Activated naive CD8-positive, alpha-beta T cell treated with anti-CD3 and anti-CD28 coated beads for 36 hours (primary cell): ENCODE data around the gene SYT17. TPM values are rescaled to one million over a fixed set of nuclear protein-coding genes. Genes with fewer than 3 reads are reported as not detected.

Experiments used
- DNase-seq: peaks from one replicate; pipeline ENCODE4 v3.0.0; 2021
- H3K27ac Mint-ChIP-seq: one replicate; pipeline ENCODE4 v1.8.0; 2022; ENCODE audit warnings: mild to moderate bottlenecking, moderate library complexity, mixed read lengths
- H3K27me3 Mint-ChIP-seq: one replicate; pipeline ENCODE4 v1.8.0; 2022; ENCODE audit warnings: mild to moderate bottlenecking, mixed read lengths
- H3K36me3 Mint-ChIP-seq: one replicate; pipeline ENCODE4 v1.8.0; 2021; ENCODE audit warnings: mild to moderate bottlenecking, mixed read lengths
- H3K4me1 Mint-ChIP-seq: one replicate; pipeline ENCODE4 v1.8.0; 2021; ENCODE audit warnings: mixed read lengths
- H3K4me3 Mint-ChIP-seq: one replicate; pipeline ENCODE4 v1.8.0; 2022; ENCODE audit warnings: mild to moderate bottlenecking, moderate library complexity, mixed read lengths
- H3K9me3 Mint-ChIP-seq: one replicate; pipeline ENCODE4 v1.8.0; 2022; ENCODE audit warnings: mixed read lengths
- total RNA-seq, 2 experiments: library from RNA; stranded (reverse); gene quantifications; one replicate each; pipeline ENCODE4 v1.2.3, GENCODE V29; 2021

The SYT17 gene
- under 1 TPM in 1 of 2 experiments, not detected in 1; 0.14 TPM for total RNA-seq

- no peak within 1 kb of the TSS for H3K4me3 Mint-ChIP-seq
- peak; percentile 62 for DNase-seq
- H3K27me3 Mint-ChIP-seq: peaks cover 30% of the 10 kb centered on the region
- peaks cover 6% of the 10 kb centered on the region for H3K9me3 Mint-ChIP-seq
- H3K27ac Mint-ChIP-seq: no peak within 1 kb of the TSS
- no peaks in the 10 kb centered on the region for H3K36me3 Mint-ChIP-seq
- no peaks in the 10 kb centered on the region for H3K4me1 Mint-ChIP-seq
These were observed at the start of gene SYT17 for GRCh38 chr16:19167710-19168370. Gene SYT17, plus strand, starts transcription at chr16:19168240. Its CDS starts 407 bp downstream, at chr16:19168647.

GRCh38 chr16:19118938-19119431 is 49.1 kb upstream of the SYT17 start:
- DNase-seq: peak; percentile 38
- peak overlapping the region; percentile 70 for H3K27ac Mint-ChIP-seq
- peaks cover 11% of the 10 kb centered on the region for H3K4me1 Mint-ChIP-seq
- no peaks in the 10 kb centered on the region for H3K9me3 Mint-ChIP-seq
- peaks cover 22% of the 10 kb centered on the region for H3K27me3 Mint-ChIP-seq
- H3K4me3 Mint-ChIP-seq: peak overlapping the region; percentile 46
- no peaks in the 10 kb centered on the region for H3K36me3 Mint-ChIP-seq

GRCh38 chr16:19119564-19119963 is 48.5 kb upstream of the SYT17 start:
- Mint-ChIP-seq H3K27me3 (peaks cover 21% of the 10 kb centered on the region), H3K4me3 (no peak overlapping the region), H3K9me3 (no peaks in the 10 kb centered on the region), H3K4me1 (peaks cover 11% of the 10 kb centered on the region), H3K36me3 (no peaks in the 10 kb centered on the region), H3K27ac (no peak overlapping the region)
- no peak for DNase-seq

GRCh38 chr16:19123535-19124178 is 44.4 kb upstream of the SYT17 start:
- H3K4me1 Mint-ChIP-seq: peaks cover 7% of the 10 kb centered on the region
- H3K4me3 Mint-ChIP-seq: no peak overlapping the region
- no peaks in the 10 kb centered on the region for H3K36me3 Mint-ChIP-seq

GRCh38 chr16:19126300-19126699 is 41.7 kb upstream of the SYT17 start:
- no peaks in the 10 kb centered on the region for H3K36me3 Mint-ChIP-seq
- no peak for DNase-seq
- H3K27ac Mint-ChIP-seq: no peak overlapping the region
- no peak overlapping the region for H3K4me3 Mint-ChIP-seq
- H3K27me3 Mint-ChIP-seq: peaks cover 7% of the 10 kb centered on the region
- peaks cover 12% of the 10 kb centered on the region for H3K4me1 Mint-ChIP-seq
- H3K9me3 Mint-ChIP-seq: no peaks in the 10 kb centered on the region

More at GRCh38 chr16:19123535-19124178, 44.4 kb upstream of the SYT17 start:
- no peak for DNase-seq
- Mint-ChIP-seq H3K27ac (no peak overlapping the region), H3K27me3 (peaks cover 11% of the 10 kb centered on the region), H3K9me3 (no peaks in the 10 kb centered on the region)

GRCh38 chr16:19127205-19127604 is 40.8 kb upstream of the SYT17 start:
- DNase-seq: no peak
- H3K4me1 Mint-ChIP-seq: peaks cover 13% of the 10 kb centered on the region
- no peaks in the 10 kb centered on the region for H3K9me3 Mint-ChIP-seq

GRCh38 chr16:19127674-19128131 is 40.3 kb upstream of the SYT17 start:
- no peaks in the 10 kb centered on the region for H3K9me3 Mint-ChIP-seq
- peaks cover 4% of the 10 kb centered on the region for H3K27me3 Mint-ChIP-seq
- H3K27ac Mint-ChIP-seq: no peak overlapping the region
- no peak overlapping the region for H3K4me3 Mint-ChIP-seq
- no peak for DNase-seq
- H3K36me3 Mint-ChIP-seq: no peaks in the 10 kb centered on the region
- H3K4me1 Mint-ChIP-seq: peaks cover 13% of the 10 kb centered on the region

More at GRCh38 chr16:19127205-19127604, 40.8 kb upstream of the SYT17 start:
- Mint-ChIP-seq H3K36me3 (no peaks in the 10 kb centered on the region), H3K27ac (no peak overlapping the region), H3K27me3 (peaks cover 7% of the 10 kb centered on the region), H3K4me3 (no peak overlapping the region)

GRCh38 chr16:19128454-19129200 is 39.4 kb upstream of the SYT17 start:
- Mint-ChIP-seq H3K27me3 (peaks cover 4% of the 10 kb centered on the region), H3K4me3 (no peak overlapping the region), H3K4me1 (peaks cover 13% of the 10 kb centered on the region), H3K27ac (no peak overlapping the region), H3K9me3 (no peaks in the 10 kb centered on the region), H3K36me3 (no peaks in the 10 kb centered on the region)
- DNase-seq: no peak

GRCh38 chr16:19130385-19130784 is 37.7 kb upstream of the SYT17 start:
- Mint-ChIP-seq H3K4me1 (peaks cover 13% of the 10 kb centered on the region), H3K27ac (peak overlapping the region; percentile 68), H3K9me3 (no peaks in the 10 kb centered on the region), H3K36me3 (no peaks in the 10 kb centered on the region), H3K4me3 (no peak overlapping the region), H3K27me3 (peaks cover 3% of the 10 kb centered on the region)
- DNase-seq: no peak

- H3K36me3 Mint-ChIP-seq: no peaks in the 10 kb centered on the region
- H3K27me3 Mint-ChIP-seq: peaks cover under 1% of the 10 kb centered on the region
- peaks cover 13% of the 10 kb centered on the region for H3K4me1 Mint-ChIP-seq
- H3K27ac Mint-ChIP-seq: peak overlapping the region; percentile 68
- H3K4me3 Mint-ChIP-seq: no peak overlapping the region
- no peak for DNase-seq
- H3K9me3 Mint-ChIP-seq: no peaks in the 10 kb centered on the region
These were observed 36.9 kb upstream of the SYT17 start for GRCh38 chr16:19130852-19131824.

GRCh38 chr16:19131825-19132218 is 36.2 kb upstream of the SYT17 start:
- H3K27ac Mint-ChIP-seq: no peak overlapping the region
- peaks cover 13% of the 10 kb centered on the region for H3K4me1 Mint-ChIP-seq

GRCh38 chr16:19132255-19132654 is 35.8 kb upstream of the SYT17 start:
- peaks cover 13% of the 10 kb centered on the region for H3K4me1 Mint-ChIP-seq
- DNase-seq: no peak
- no peak overlapping the region for H3K27ac Mint-ChIP-seq
- no peak overlapping the region for H3K4me3 Mint-ChIP-seq
- no peaks in the 10 kb centered on the region for H3K36me3 Mint-ChIP-seq
- peaks cover 3% of the 10 kb centered on the region for H3K27me3 Mint-ChIP-seq
- H3K9me3 Mint-ChIP-seq: no peaks in the 10 kb centered on the region

More at GRCh38 chr16:19131825-19132218, 36.2 kb upstream of the SYT17 start:
- H3K4me3 Mint-ChIP-seq: no peak overlapping the region
- DNase-seq: no peak
- H3K36me3 Mint-ChIP-seq: no peaks in the 10 kb centered on the region
- no peaks in the 10 kb centered on the region for H3K9me3 Mint-ChIP-seq
- H3K27me3 Mint-ChIP-seq: peaks cover 3% of the 10 kb centered on the region

GRCh38 chr16:19132898-19133297 is 35.1 kb upstream of the SYT17 start:
- Mint-ChIP-seq H3K27me3 (peaks cover 3% of the 10 kb centered on the region), H3K9me3 (no peaks in the 10 kb centered on the region), H3K27ac (no peak overlapping the region), H3K4me1 (peaks cover 9% of the 10 kb centered on the region), H3K36me3 (no peaks in the 10 kb centered on the region), H3K4me3 (no peak overlapping the region)
- DNase-seq: no peak

- no peak for DNase-seq
- Mint-ChIP-seq H3K27me3 (peaks cover 6% of the 10 kb centered on the region), H3K9me3 (no peaks in the 10 kb centered on the region), H3K4me1 (peaks cover 9% of the 10 kb centered on the region), H3K36me3 (no peaks in the 10 kb centered on the region), H3K4me3 (no peak overlapping the region), H3K27ac (no peak overlapping the region)
These were observed 34.4 kb upstream of the SYT17 start for GRCh38 chr16:19133600-19133999.
